SK-N-MC (cell line): Measurements from ENCODE around the gene NPNT.

Experiments used
- DNase-seq: peaks from one replicate; pipeline ENCODE4 v3.0.0-alpha.2; 2011; ENCODE audit warnings: low read depth, low spot score
- H3K27ac ChIP-seq: fragments of 200-600 bp; sonication (generic); 2 replicates; pipeline ENCODE4 v1.5.1; 2016; ENCODE audit warnings: mixed run types
- H3K36me3 ChIP-seq: fragments of 200-600 bp; sonication (generic); 2 replicates; pipeline ENCODE4 v1.6.1; 2017; ENCODE audit warnings: antibody characterized with exemption, low read length, mixed read lengths; ENCODE audit not compliant: insufficient read depth
- H3K4me3 ChIP-seq: fragments of 200-600 bp; sonication (generic); 2 replicates; pipeline ENCODE4 v1.5.1; 2016
- H3K9ac ChIP-seq: fragments of 200-600 bp; sonication (generic); 2 replicates; pipeline ENCODE4 v1.8.0; 2017; ENCODE audit warnings: mixed run types, mixed read lengths; ENCODE audit not compliant: insufficient read length
- H3K9me3 ChIP-seq: fragments of 200-600 bp; sonication (generic); 2 replicates; pipeline ENCODE4 v1.6.1; 2017; ENCODE audit warnings: low read depth, mild to moderate bottlenecking, antibody characterized with exemption, low read length, moderate library complexity, mixed read lengths
- EZH2 ChIP-seq: fragments of 200-600 bp; sonication (generic); IDR thresholded peaks from one replicate; pipeline ENCODE4 v1.6.1; 2017; ENCODE audit warnings: antibody characterized with exemption
- FOXP2 ChIP-seq: optimal IDR thresholded peaks from 2 replicates; pipeline ENCODE3; 2011; ENCODE audit warnings: mild to moderate bottlenecking, moderate library complexity; ENCODE audit not compliant: insufficient read depth; ENCODE audit errors: extremely low read length, control extremely low read depth
- POLR2AphosphoS5 ChIP-seq: IDR thresholded peaks from 2 replicates; pipeline ENCODE4 v1.6.1; 2012; ENCODE audit warnings: mild to moderate bottlenecking, low read depth, low read length, borderline replicate concordance

Gene NPNT

GRCh38 chr4:105972946-105973621 lies 77.8 kb downstream of the NPNT start:
- no peak overlapping the region for H3K27ac ChIP-seq
- DNase-seq: no peak
- TF ChIP-seq EZH2 (no peak), FOXP2 (no peak), POLR2AphosphoS5 (no peak)

GRCh38 chr4:105976915-105977314 lies 81.6 kb downstream of the NPNT start:
- Histone ChIP-seq H3K27ac (no peak overlapping the region), H3K9ac (no peak overlapping the region), H3K4me3 (no peak overlapping the region), H3K36me3 (no peaks in the 10 kb centered on the region), H3K9me3 (no peaks in the 10 kb centered on the region)
- no peak for DNase-seq
- TF ChIP-seq FOXP2: no peak
- no peak for TF ChIP-seq EZH2
- TF ChIP-seq POLR2AphosphoS5: no peak

More at GRCh38 chr4:105972946-105973621, 77.8 kb downstream of the NPNT start:
- no peaks in the 10 kb centered on the region for H3K9me3 ChIP-seq
- no peaks in the 10 kb centered on the region for H3K36me3 ChIP-seq
- H3K9ac ChIP-seq: no peak overlapping the region
- H3K4me3 ChIP-seq: no peak overlapping the region

GRCh38 chr4:105978684-105979296 lies 83.5 kb downstream of the NPNT start:
- TF ChIP-seq POLR2AphosphoS5 (no peak), FOXP2 (no peak), EZH2 (no peak)
- H3K4me3 ChIP-seq: no peak overlapping the region
- DNase-seq: no peak
- H3K9ac ChIP-seq: no peak overlapping the region
- no peak overlapping the region for H3K27ac ChIP-seq
- H3K9me3 ChIP-seq: no peaks in the 10 kb centered on the region
- no peaks in the 10 kb centered on the region for H3K36me3 ChIP-seq

GRCh38 chr4:105979506-105979905 lies 84.2 kb downstream of the NPNT start:
- no peak overlapping the region for H3K9ac ChIP-seq
- H3K36me3 ChIP-seq: no peaks in the 10 kb centered on the region
- H3K27ac ChIP-seq: no peak overlapping the region
- no peak for DNase-seq
- H3K9me3 ChIP-seq: no peaks in the 10 kb centered on the region
- no peak overlapping the region for H3K4me3 ChIP-seq
- TF ChIP-seq POLR2AphosphoS5: no peak
- no peak for TF ChIP-seq FOXP2
- TF ChIP-seq EZH2: no peak

GRCh38 chr4:105988671-105989070 lies 93.4 kb downstream of the NPNT start:
- Histone ChIP-seq H3K27ac (no peak overlapping the region), H3K4me3 (no peak overlapping the region), H3K9ac (no peak overlapping the region), H3K9me3 (no peaks in the 10 kb centered on the region), H3K36me3 (no peaks in the 10 kb centered on the region)
- TF ChIP-seq FOXP2 (no peak), EZH2 (no peak), POLR2AphosphoS5 (no peak)
- DNase-seq: no peak

GRCh38 chr4:105989485-105990242 lies 94.4 kb downstream of the NPNT start:
- H3K9ac ChIP-seq: no peak overlapping the region
- no peak for TF ChIP-seq EZH2
- no peak for TF ChIP-seq FOXP2
- TF ChIP-seq POLR2AphosphoS5: no peak
- no peak for DNase-seq

GRCh38 chr4:105990933-105991332 lies 95.7 kb downstream of the NPNT start:
- no peaks in the 10 kb centered on the region for H3K9me3 ChIP-seq
- no peaks in the 10 kb centered on the region for H3K36me3 ChIP-seq
- H3K9ac ChIP-seq: no peak overlapping the region
- no peak for DNase-seq
- no peak overlapping the region for H3K27ac ChIP-seq
- no peak overlapping the region for H3K4me3 ChIP-seq
- TF ChIP-seq EZH2: no peak
- no peak for TF ChIP-seq FOXP2
- no peak for TF ChIP-seq POLR2AphosphoS5

More at GRCh38 chr4:105989485-105990242, 94.4 kb downstream of the NPNT start:
- Histone ChIP-seq H3K27ac (no peak overlapping the region), H3K4me3 (no peak overlapping the region), H3K36me3 (no peaks in the 10 kb centered on the region), H3K9me3 (no peaks in the 10 kb centered on the region)

GRCh38 chr4:105991726-105992125 lies 96.5 kb downstream of the NPNT start:
- TF ChIP-seq FOXP2 (no peak), EZH2 (no peak), POLR2AphosphoS5 (no peak)
- H3K9ac ChIP-seq: no peak overlapping the region
- no peak for DNase-seq
- H3K36me3 ChIP-seq: no peaks in the 10 kb centered on the region
- no peak overlapping the region for H3K27ac ChIP-seq
- no peak overlapping the region for H3K4me3 ChIP-seq
- H3K9me3 ChIP-seq: no peaks in the 10 kb centered on the region
